Right atrium auricular region (tissue), 2 donors: ENCODE results near the gene PPP2R1B. TPM values are rescaled to one million over a fixed set of nuclear protein-coding genes. Genes with fewer than 3 reads are reported as not detected.
A peak's percentile ranks its signal among the peaks of the same experiment; 100 is the strongest.

ENCODE experiments used
- DNase-seq: peaks from one replicate; pipeline ENCODE4 v3.0.0-alpha.2; 2019; ENCODE audit warnings: low spot score
- H3K27ac ChIP-seq, 2 donors: fragments of 200-600 bp; sonication (generic); 1 replicate in 1 of 2; 2 replicates in 1 of 2; pipeline ENCODE4 v1.5.1; 2016 to 2019
- H3K27me3 ChIP-seq, 2 donors: fragments of 200-600 bp; sonication (generic); one replicate each; pipeline versions ENCODE4 v1.5.1 to v1.6.0; 2017 to 2019
- H3K36me3 ChIP-seq: fragments of 200-600 bp; sonication (generic); one replicate; pipeline ENCODE4 v1.5.1; 2016
- H3K4me1 ChIP-seq, 2 donors: fragments of 200-600 bp; sonication (generic); one replicate each; pipeline versions ENCODE4 v1.5.1 to v1.6.0; 2017 to 2019
- H3K4me3 ChIP-seq, 2 donors: fragments of 200-600 bp; sonication (generic); 1 replicate in 1 of 2; 2 replicates in 1 of 2; pipeline ENCODE4 v1.5.1; 2017 to 2019; ENCODE audit warnings: mild to moderate bottlenecking in 1 of 2, moderate library complexity in 1 of 2
- H3K9me3 ChIP-seq, 2 donors: fragments of 200-600 bp; sonication (generic); one replicate each; pipeline ENCODE4 v1.5.1; 2019
- CTCF ChIP-seq, 2 donors: fragments of 200-600 bp; sonication (generic); IDR thresholded peaks; one replicate each; pipeline ENCODE4 v1.5.1; 2019; ENCODE audit warnings: antibody characterized with exemption in 2 of 2
- total RNA-seq, 2 donors: library from RNA; depleted of rRNA; stranded (reverse); fragments of >200 nt; gene quantifications; one replicate each; pipeline ENCODE4 v1.1.0, GENCODE V29; 2016

PPP2R1B gene
- total RNA-seq, 2 donors from 2014 or later = 6.5 to 13.2 TPM

GRCh38 chr11:111764621-111765020 lies 1.6 kb downstream of the PPP2R1B start:
- H3K9me3 ChIP-seq = no peaks in the 10 kb centered on the region
- no peak for DNase-seq
- H3K27ac ChIP-seq = no peak overlapping the region
- H3K4me1 ChIP-seq = peaks cover 0 to 25% of the 10 kb centered on the region in 2 donors
- no peaks in the 10 kb centered on the region for H3K27me3 ChIP-seq
- peak overlapping the region in 1 of 2 donors; percentile 84 for H3K4me3 ChIP-seq
- H3K36me3 ChIP-seq = peaks cover 47% of the 10 kb centered on the region
- TF ChIP-seq CTCF (IDR thresholded peaks at IDR 0.05) = no peak

- TF ChIP-seq CTCF (IDR thresholded peaks at IDR 0.05) = no peak
- no peak for DNase-seq
- H3K4me1 ChIP-seq = peaks cover 0 to 25% of the 10 kb centered on the region in 2 donors
Measured at GRCh38 chr11:111762981-111763643, 3.1 kb downstream of the PPP2R1B start.

GRCh38 chr11:111762526-111762925 lies 3.7 kb downstream of the PPP2R1B start:
- Histone ChIP-seq H3K36me3 (peaks cover 64% of the 10 kb centered on the region), H3K4me3 (no peak overlapping the region), H3K9me3 (no peaks in the 10 kb centered on the region), H3K4me1 (peaks cover 0 to 25% of the 10 kb centered on the region in 2 donors), H3K27me3 (no peaks in the 10 kb centered on the region), H3K27ac (no peak overlapping the region)
- no peak for TF ChIP-seq CTCF (IDR thresholded peaks at IDR 0.05)
- no peak for DNase-seq

More at GRCh38 chr11:111762981-111763643, 3.1 kb downstream of the PPP2R1B start:
- no peak overlapping the region for H3K27ac ChIP-seq
- H3K36me3 ChIP-seq = peaks cover 59% of the 10 kb centered on the region
- H3K27me3 ChIP-seq = no peaks in the 10 kb centered on the region
- no peaks in the 10 kb centered on the region for H3K9me3 ChIP-seq
- no peak overlapping the region for H3K4me3 ChIP-seq

GRCh38 chr11:111761036-111761435 lies 5.2 kb downstream of the PPP2R1B start:
- H3K4me3 ChIP-seq = no peak overlapping the region
- no peak for TF ChIP-seq CTCF (IDR thresholded peaks at IDR 0.05)
- no peaks in the 10 kb centered on the region for H3K27me3 ChIP-seq
- peaks cover 76% of the 10 kb centered on the region for H3K36me3 ChIP-seq
- H3K27ac ChIP-seq = no peak overlapping the region
- H3K9me3 ChIP-seq = no peaks in the 10 kb centered on the region
- no peak for DNase-seq
- peaks cover 0 to 16% of the 10 kb centered on the region in 2 donors for H3K4me1 ChIP-seq

- peaks cover 86% of the 10 kb centered on the region for H3K36me3 ChIP-seq
- H3K4me1 ChIP-seq = peaks cover 0 to 11% of the 10 kb centered on the region in 2 donors
- no peak for DNase-seq
- H3K4me3 ChIP-seq = no peak overlapping the region
- TF ChIP-seq CTCF (IDR thresholded peaks at IDR 0.05) = no peak
- no peaks in the 10 kb centered on the region for H3K27me3 ChIP-seq
- peak overlapping the region; percentile 37 to 52 for H3K27ac ChIP-seq
- no peaks in the 10 kb centered on the region for H3K9me3 ChIP-seq
Measured at GRCh38 chr11:111759778-111760407, 6.3 kb downstream of the PPP2R1B start.
